Chondrocyte (in vitro differentiated cells): ENCODE measurements around the gene AKNAD1. TPM values are rescaled to one million over a fixed set of nuclear protein-coding genes. Genes with fewer than 3 reads are reported as not detected.

ENCODE experiments used
- DNase-seq: peaks from one replicate; pipeline ENCODE4 v3.0.0; 2021; ENCODE audit warnings: mixed read lengths, low spot score
- H3K27ac Mint-ChIP-seq: one replicate; pipeline ENCODE4 v1.8.0; 2021; ENCODE audit warnings: mild to moderate bottlenecking, moderate library complexity, mixed read lengths; ENCODE audit not compliant: unreplicated experiment
- H3K27me3 Mint-ChIP-seq: 2 replicates; pipeline ENCODE4 v1.8.0; 2021; ENCODE audit warnings: low read depth, mixed read lengths
- H3K36me3 Mint-ChIP-seq: 2 replicates; pipeline ENCODE4 v1.8.0; 2021; ENCODE audit warnings: low read depth, mixed read lengths
- H3K4me1 Mint-ChIP-seq: 2 replicates; pipeline ENCODE4 v1.8.0; 2021; ENCODE audit warnings: low read depth, mild to moderate bottlenecking, mixed read lengths
- H3K4me3 Mint-ChIP-seq: one replicate; pipeline ENCODE4 v1.8.0; 2021; ENCODE audit warnings: mild to moderate bottlenecking, moderate library complexity, mixed read lengths; ENCODE audit not compliant: unreplicated experiment
- H3K9me3 Mint-ChIP-seq: 2 replicates; pipeline ENCODE4 v1.8.0; 2021; ENCODE audit warnings: low read depth, mixed read lengths
- CTCF ChIP-seq: fragments of 200-600 bp; sonication (generic); IDR thresholded peaks from 2 replicates; pipeline ENCODE4 v1.5.0; 2021; ENCODE audit warnings: antibody characterized with exemption, mild to moderate bottlenecking, moderate library complexity
- total RNA-seq: library from RNA; stranded (reverse); gene quantifications from 3 replicates; pipeline ENCODE4 v1.2.1, GENCODE V29; 2021

Gene AKNAD1
- total RNA-seq, 1 donor from 2014 or later = 0.45 TPM

GRCh38 chr1:108826081-108826635 is 30.7 kb downstream of the AKNAD1 start:
- Mint-ChIP-seq H3K36me3 (no peaks in the 10 kb centered on the region), H3K4me1 (peaks cover 44% of the 10 kb centered on the region), H3K27ac (no peak overlapping the region), H3K4me3 (no peak overlapping the region), H3K27me3 (no peaks in the 10 kb centered on the region), H3K9me3 (no peaks in the 10 kb centered on the region)
- no peak for DNase-seq
- TF ChIP-seq CTCF = no peak

GRCh38 chr1:108824051-108824450 is 32.8 kb downstream of the AKNAD1 start:
- DNase-seq = no peak
- H3K4me1 Mint-ChIP-seq = peaks cover 27% of the 10 kb centered on the region
- no peak for TF ChIP-seq CTCF
- no peaks in the 10 kb centered on the region for H3K27me3 Mint-ChIP-seq
- no peaks in the 10 kb centered on the region for H3K9me3 Mint-ChIP-seq
- H3K27ac Mint-ChIP-seq = no peak overlapping the region
- no peak overlapping the region for H3K4me3 Mint-ChIP-seq
- H3K36me3 Mint-ChIP-seq = peaks cover 2% of the 10 kb centered on the region

GRCh38 chr1:108823632-108824031 is 33.3 kb downstream of the AKNAD1 start:
- H3K4me1 Mint-ChIP-seq = peaks cover 23% of the 10 kb centered on the region
- H3K4me3 Mint-ChIP-seq = no peak overlapping the region
- H3K9me3 Mint-ChIP-seq = no peaks in the 10 kb centered on the region

GRCh38 chr1:108819878-108820277 is 37.0 kb downstream of the AKNAD1 start:
- no peak for DNase-seq

More at GRCh38 chr1:108823632-108824031, 33.3 kb downstream of the AKNAD1 start:
- DNase-seq = no peak
- Mint-ChIP-seq H3K27ac (no peak overlapping the region), H3K36me3 (peaks cover 2% of the 10 kb centered on the region), H3K27me3 (no peaks in the 10 kb centered on the region)
- TF ChIP-seq CTCF = no peak

GRCh38 chr1:108817811-108818210 is 39.1 kb downstream of the AKNAD1 start:
- Mint-ChIP-seq H3K27ac (peak overlapping the region; percentile 100), H3K36me3 (peaks cover 2% of the 10 kb centered on the region)

More at GRCh38 chr1:108819878-108820277, 37.0 kb downstream of the AKNAD1 start:
- H3K36me3 Mint-ChIP-seq = peaks cover 2% of the 10 kb centered on the region
- no peak for TF ChIP-seq CTCF
- H3K9me3 Mint-ChIP-seq = no peaks in the 10 kb centered on the region
- H3K4me3 Mint-ChIP-seq = no peak overlapping the region
- no peaks in the 10 kb centered on the region for H3K27me3 Mint-ChIP-seq
- H3K27ac Mint-ChIP-seq = no peak overlapping the region
- peaks cover 47% of the 10 kb centered on the region for H3K4me1 Mint-ChIP-seq

More at GRCh38 chr1:108817811-108818210, 39.1 kb downstream of the AKNAD1 start:
- no peaks in the 10 kb centered on the region for H3K9me3 Mint-ChIP-seq
- H3K4me1 Mint-ChIP-seq = peaks cover 55% of the 10 kb centered on the region
- DNase-seq = no peak
- peak overlapping the region; percentile 31 for H3K4me3 Mint-ChIP-seq
- peak; percentile 6 for TF ChIP-seq CTCF
- H3K27me3 Mint-ChIP-seq = no peaks in the 10 kb centered on the region
